Stomach (tissue), 4 donors: ENCODE results near the gene MFSD6.

ENCODE experiments used
- CTCF ChIP-seq, 7 experiments: fragments of 450-650 bp in 4 of 7; fragments of 200-600 bp in 3 of 7; sonication (generic) in 3 of 7; IDR thresholded peaks; one replicate each; pipeline ENCODE4 v1.5.1; 2016 to 2019; ENCODE audit warnings: antibody characterized with exemption in 7 of 7, control low read depth in 2 of 7, mild to moderate bottlenecking in 1 of 7
- EP300 ChIP-seq: sonication (generic); formaldehyde crosslinking; IDR thresholded peaks from one replicate; pipeline ENCODE4 v1.6.1; 2017; ENCODE audit warnings: antibody characterized with exemption
- POLR2A ChIP-seq, 4 donors: fragments of 450-650 bp; IDR thresholded peaks; one replicate each; pipeline ENCODE4 v1.6.1; 2016; ENCODE audit warnings: antibody characterized with exemption in 4 of 4, control low read depth in 2 of 4, mild to moderate bottlenecking in 1 of 4, moderate library complexity in 1 of 4
- POLR2AphosphoS5 ChIP-seq, 3 donors: sonication (generic); formaldehyde crosslinking; IDR thresholded peaks; one replicate each; pipeline ENCODE4 v1.6.1; 2016; ENCODE audit warnings: antibody characterized with exemption in 3 of 3

GRCh38 chr2:190466819-190467446 lies 58.8 kb downstream of the MFSD6 start:
- no peak for TF ChIP-seq POLR2A (IDR thresholded peaks at IDR 0.05)
- TF ChIP-seq CTCF (IDR thresholded peaks at IDR 0.05): no peak
- TF ChIP-seq POLR2AphosphoS5 (IDR thresholded peaks at IDR 0.05): no peak
- TF ChIP-seq EP300: no peak
